GM12878 (cell line): ENCODE measurements around the gene SMIM17. TPM values are rescaled to one million over a fixed set of nuclear protein-coding genes. Genes with fewer than 3 reads are reported as not detected.

Experiments used
- ATAC-seq: fragments of 200-7000 bp; cut with Tn5 transposase; 3 replicates; pipeline ENCODE4 v1.9.1; 2020; ENCODE audit warnings: mild to moderate bottlenecking, moderate library complexity
- BruUV-seq: library from RNA; stranded (reverse); fragments of 400-500 nt; replicated peaks from 2 replicates; lab custom pipeline; 2021; lab: Mats Ljungman, UMichigan
- CTCF ChIA-PET: fragments of 300-600 bp; sonication (Branson Sonifier 250); formaldehyde crosslinking; extraction: SDS; loops from one replicate; lab custom pipeline; 2021; ENCODE audit warnings: inconsistent platforms; lab: Yijun Ruan, JAX
- POLR2A ChIA-PET: fragments of 350-600 bp; formaldehyde crosslinking; extraction: SDS; loops from one replicate; lab custom pipeline; 2021; ENCODE audit warnings: inconsistent platforms; lab: Charles Lee
- RAD21 ChIA-PET: fragments of 300-600 bp; sonication (Branson Sonifier 250); formaldehyde crosslinking; loops from one replicate; lab custom pipeline; 2023; ENCODE audit warnings: antibody characterized with exemption; ENCODE audit not compliant: unreplicated experiment; lab: Charles Lee
- SMC1A ChIA-PET: fragments of 300-600 bp; sonication (Branson Sonifier 250); formaldehyde crosslinking; loops from one replicate; lab custom pipeline; 2023; ENCODE audit not compliant: unreplicated experiment, uncharacterized antibody; lab: Charles Lee
- DNase-seq: peaks from one replicate; pipeline ENCODE4 v3.0.0-alpha.2; 2011; ENCODE audit warnings: low read depth, low spot score
- FAIRE-seq: peaks from 3 replicates; lab custom pipeline; 2011; peaks lifted over from hg19 to GRCh38; lab: Jason Lieb, UNC
- H2AFZ ChIP-seq: 2 replicates; pipeline ENCODE4 v1.6.0; 2011; ENCODE audit warnings: low read depth, low read length, control low read depth; ENCODE audit not compliant: control insufficient read depth
- H3K27ac ChIP-seq: 2 replicates; pipeline ENCODE4 v1.5.1; 2011; ENCODE audit warnings: control low read depth; ENCODE audit not compliant: control insufficient read depth, insufficient read depth
- H3K27me3 ChIP-seq, 2 experiments: replicated peaks in 1 of 2; 2 replicates each; pipeline versions ENCODE4 v1.6.0 to v1.6.1; 2011; ENCODE audit warnings: low read length in 1 of 2; ENCODE audit not compliant: control insufficient read depth in 2 of 2, insufficient read depth in 2 of 2
- H3K36me3 ChIP-seq, 2 experiments: 2 replicates each; pipeline ENCODE4 v1.5.1; 2011; ENCODE audit warnings: low read length in 1 of 2; ENCODE audit not compliant: control insufficient read depth in 2 of 2, insufficient read depth in 2 of 2
- H3K4me1 ChIP-seq: 2 replicates; pipeline ENCODE4 v1.6.1; 2011; ENCODE audit warnings: mild to moderate bottlenecking, low read length, moderate library complexity, mixed read lengths; ENCODE audit not compliant: control insufficient read depth, insufficient read depth
- H3K4me2 ChIP-seq: 2 replicates; pipeline ENCODE4 v1.6.0; 2011; ENCODE audit warnings: control low read depth; ENCODE audit not compliant: control insufficient read depth, insufficient read depth
- H3K4me3 ChIP-seq: fragments of 200-600 bp; sonication (generic); 2 replicates; pipeline ENCODE4 v1.5.1; 2016
- H3K79me2 ChIP-seq: 2 replicates; pipeline ENCODE4 v1.6.0; 2011; ENCODE audit warnings: low read length; ENCODE audit not compliant: control insufficient read depth, insufficient read depth
- H3K9ac ChIP-seq: 2 replicates; pipeline ENCODE4 v1.8.0; 2011; ENCODE audit warnings: low read length, control low read depth, mixed read lengths; ENCODE audit not compliant: control insufficient read depth, insufficient read depth
- H3K9me3 ChIP-seq: replicated peaks from 3 replicates; pipeline ENCODE4 v1.5.1; 2011; ENCODE audit warnings: mild to moderate bottlenecking, low read length; ENCODE audit not compliant: control insufficient read depth, insufficient read depth
- H4K20me1 ChIP-seq: 2 replicates; pipeline ENCODE4 v1.6.0; 2011; ENCODE audit not compliant: control insufficient read depth, insufficient read depth
- CREM ChIP-seq: IDR thresholded peaks from 2 replicates; pipeline ENCODE4 v1.6.1; 2014; ENCODE audit warnings: antibody characterized with exemption, low read depth
- EGR1 ChIP-seq, 2 experiments: IDR thresholded peaks; 1 replicate in 1 of 2; 2 replicates in 1 of 2; pipeline ENCODE4 v1.6.1; 2011 to 2012; ENCODE audit warnings: low read depth in 2 of 2, low read length in 2 of 2, borderline replicate concordance in 1 of 2, mild to moderate bottlenecking in 1 of 2, moderate library complexity in 1 of 2
- ESRRA ChIP-seq: IDR thresholded peaks from 2 replicates; pipeline ENCODE4 v1.6.1; 2012; ENCODE audit warnings: mild to moderate bottlenecking, low read length, improper control_type of control experiment
- FOXK2 ChIP-seq: fragments of 450-650 bp; IDR thresholded peaks from 2 replicates; pipeline ENCODE4 v1.6.1; 2017; ENCODE audit warnings: mild to moderate bottlenecking, moderate library complexity
- HDAC6 ChIP-seq: fragments of 200-600 bp; sonication (generic); IDR thresholded peaks from one replicate; pipeline ENCODE4 v1.8.0; 2017; ENCODE audit warnings: antibody characterized with exemption; ENCODE audit not compliant: unreplicated experiment
- IKZF1 ChIP-seq: fragments of 450-650 bp; conservative IDR thresholded peaks from 2 replicates; pipeline ENCODE4 v1.6.1; 2017; ENCODE audit warnings: antibody characterized with exemption, mild to moderate bottlenecking
- IRF4 ChIP-seq: IDR thresholded peaks from 2 replicates; pipeline ENCODE4 v1.6.1; 2011; ENCODE audit warnings: low read depth, low read length
- JUND ChIP-seq: IDR thresholded peaks from 2 replicates; pipeline ENCODE4 v1.6.1; 2012; ENCODE audit warnings: low read depth, mild to moderate bottlenecking, low read length, improper control_type of control experiment, moderate library complexity
- KAT2A ChIP-seq: conservative IDR thresholded peaks from 2 replicates; pipeline ENCODE4 v1.6.1; 2011; ENCODE audit warnings: low read depth, low read length; ENCODE audit not compliant: control insufficient read depth
- NFXL1 ChIP-seq: fragments of 450-650 bp; IDR thresholded peaks from 2 replicates; pipeline ENCODE4 v1.6.1; 2017; ENCODE audit warnings: antibody characterized with exemption, mild to moderate bottlenecking, borderline replicate concordance
- PML ChIP-seq: IDR thresholded peaks from 2 replicates; pipeline ENCODE4 v1.6.1; 2012; ENCODE audit warnings: low read length, inconsistent platforms
- POLR2A ChIP-seq: IDR thresholded peaks from 2 replicates; pipeline ENCODE4 v1.6.1; 2011; ENCODE audit warnings: low read depth, mild to moderate bottlenecking, low read length
- RAD21 ChIP-seq: IDR thresholded peaks from 2 replicates; pipeline ENCODE4 v1.6.1; 2011; ENCODE audit warnings: mild to moderate bottlenecking, low read depth, low read length, moderate library complexity; ENCODE audit not compliant: insufficient read depth
- RFX5 ChIP-seq: IDR thresholded peaks from 2 replicates; pipeline ENCODE4 v1.6.1; 2011; ENCODE audit warnings: low read depth, low read length, improper control_type of control experiment
- RUNX3 ChIP-seq: IDR thresholded peaks from 2 replicates; pipeline ENCODE4 v1.6.1; 2012; ENCODE audit warnings: low read length, inconsistent platforms
- SMARCA5 ChIP-seq: fragments of 450-650 bp; IDR thresholded peaks from 2 replicates; pipeline ENCODE4 v1.6.1; 2017; ENCODE audit warnings: mild to moderate bottlenecking
- STAT3 ChIP-seq: IDR thresholded peaks from 2 replicates; pipeline ENCODE4 v1.6.1; 2011; ENCODE audit warnings: low read depth, low read length, improper control_type of control experiment
- ZNF207 ChIP-seq: fragments of 450-650 bp; IDR thresholded peaks from 2 replicates; pipeline ENCODE4 v1.6.1; 2014; ENCODE audit warnings: antibody characterized with exemption, mild to moderate bottlenecking, borderline replicate concordance
- WGBS: methylation state at CpG from one replicate; pipeline ENCODE4 v1.1.6; 2016; ENCODE audit warnings: low lambda C conversion rate; ENCODE audit not compliant: insufficient replicate concordance, insufficient coverage; ENCODE audit errors: missing lambda C conversion rate; 5-methylcytosine and 5-hydroxymethylcytosine counted together
- in situ Hi-C: fragments of 300-500 bp; cut with MboI; formaldehyde crosslinking; loops from 9 replicates; pipeline ENCODE4 v1.14.3; 2018; ENCODE audit warnings: mixed read lengths
- intact Hi-C: fragments of 100-400 bp; cut with micrococcal nuclease; formaldehyde crosslinking; loops from one replicate; pipeline ENCODE4 v1.14.2; 2022; ENCODE audit not compliant: unreplicated experiment
- polyA plus RNA-seq, 11 experiments: library from polyadenylated mRNA; depleted of rRNA in 4 of 11; unstranded in 6 of 11; stranded (reverse) in 5 of 11; fragments of >200 nt; fragmentation: Nextera tagmentation in 4 of 11; fragmentation: Illumina TruSeq in 1 of 11; extraction: Ambion mirVana in 4 of 11; extraction: Trizol in 1 of 11; gene quantifications; 1 replicate in 1 of 11; 2 replicates in 10 of 11; pipeline versions ENCODE4 v1.2.1 to v1.2.3, GENCODE V29; 2011 to 2016; ENCODE audit warnings: inconsistent platforms in 2 of 11, missing spikeins in 2 of 11, low read depth in 1 of 11
- total RNA-seq, 4 experiments: library from RNA; depleted of rRNA in 3 of 4; stranded (reverse); fragments of >200 nt in 3 of 4; fragmentation: Illumina TruSeq in 1 of 4; extraction: Trizol in 1 of 4; gene quantifications; 2 replicates each; pipeline versions ENCODE4 v1.2.1 to v1.2.3, GENCODE V29; 2013 to 2021
- TF ChIP-seq, protein P1 (sequence below): IDR thresholded peaks from 2 replicates; pipeline ENCODE4 v1.6.1; 2011; ENCODE audit warnings: borderline replicate concordance, low read depth, mild to moderate bottlenecking, moderate library complexity, mixed read lengths, low read length; ENCODE audit not compliant: insufficient read depth; ENCODE audit errors: extremely low read length
- TF ChIP-seq, protein P2 (sequence below): fragments of 450-650 bp; IDR thresholded peaks from 2 replicates; pipeline ENCODE4 v1.6.1; 2018; ENCODE audit warnings: mild to moderate bottlenecking, low read depth, moderate library complexity; ENCODE audit not compliant: partially characterized antibody

Gene SMIM17
- total and polyA plus RNA-seq, 10 of the 15 experiments (the other 5 are each of a cell fraction or from before 2014, with no cell fraction given) = 0.07 to 0.23 (median 0.17) TPM; not detected in 6

DNA sequence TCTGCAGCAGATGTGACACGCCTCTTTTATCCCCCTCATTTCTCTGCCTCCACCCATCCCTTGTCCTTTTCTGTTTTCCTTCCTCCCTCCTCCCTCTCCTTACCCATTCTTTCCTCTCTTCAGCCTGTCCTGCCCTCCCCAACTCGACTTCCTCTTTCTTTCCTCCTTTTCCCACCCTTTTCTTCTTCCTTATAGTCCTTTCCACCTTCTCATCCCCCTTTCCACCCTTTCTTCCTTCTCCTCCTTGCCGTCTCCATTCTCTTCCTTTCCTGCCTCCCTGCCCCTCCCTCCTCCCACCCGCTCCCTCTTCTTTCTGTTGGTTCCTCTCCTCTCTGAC is 48.5 kb upstream of the SMIM17 start (continued):
- TF ChIP-seq FOXK2 = no peak
- no peak for TF ChIP-seq ESRRA
- TF ChIP-seq RAD21 = no peak
- no peak for TF ChIP-seq STAT3
- no peak for TF ChIP-seq HDAC6
- no peak for TF ChIP-seq PML

DNA sequence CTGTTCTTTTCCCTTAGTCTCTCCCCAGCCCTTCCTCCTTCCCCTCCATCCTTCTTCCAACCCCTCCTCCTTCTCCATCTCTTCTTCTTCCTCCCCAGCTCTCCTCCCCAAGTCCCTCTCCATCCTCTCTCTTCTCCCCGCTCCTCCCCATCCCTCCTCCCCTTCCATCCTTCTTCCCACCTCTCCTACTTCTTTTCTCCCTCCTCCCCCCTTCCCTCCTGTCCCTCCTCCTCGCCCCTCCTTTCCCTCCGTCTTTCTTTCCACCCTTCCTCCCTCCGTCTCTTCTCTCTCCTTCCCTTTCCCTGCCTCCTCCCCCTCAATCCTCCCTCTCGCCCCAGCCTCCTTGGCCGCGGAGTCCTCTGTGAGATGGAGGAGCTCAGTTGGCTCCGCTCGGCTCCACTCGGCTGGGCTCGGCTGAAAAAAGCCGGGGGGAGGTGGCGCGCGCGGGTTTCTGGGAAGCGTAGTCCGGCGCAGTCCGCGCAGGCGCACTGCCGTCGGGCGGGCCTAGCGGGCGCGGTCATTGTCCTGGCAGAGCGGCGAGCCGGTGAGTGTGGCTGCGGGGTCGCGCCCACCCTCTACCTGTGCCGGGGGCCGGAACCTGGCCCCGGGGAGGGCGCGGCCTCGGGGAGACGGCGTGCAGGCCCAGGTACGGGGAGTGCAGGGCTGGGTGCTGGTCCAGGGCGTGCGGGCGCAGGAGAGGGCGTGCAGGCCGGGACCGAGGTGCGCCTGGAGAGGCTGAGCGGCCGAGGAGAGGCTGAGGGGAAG is 48.0 kb upstream of the SMIM17 start, which contains the start of gene ZNF71:
Gene ZNF71, plus strand, starts transcription at position 520 of the 765 bp plus-strand sequence. CDS start 6,257 bp downstream, outside the sequence.
- Histone ChIP-seq H3K79me2 (peaks cover 2% of the 10 kb centered on the region; the same call in 1 of the 2 replicates), H2AFZ (peak within 1 kb of the TSS; percentile 37), H3K9ac (peak within 1 kb of the TSS; percentile 62), H3K27me3 (no peaks in the 10 kb centered on the region), H3K4me3 (peak within 1 kb of the TSS; percentile 79), H3K9me3 (peaks cover 2% of the 10 kb centered on the region; the same call in 2 of the 3 replicates), H4K20me1 (no peaks in the 10 kb centered on the region), H3K4me2 (peak within 1 kb of the TSS; percentile 68), H3K36me3 (no peaks in the 10 kb centered on the region), H3K27ac (no peak within 1 kb of the TSS), H3K4me1 (no peaks in the 10 kb centered on the region; the same call in 1 of the 2 replicates)
- no peak for FAIRE-seq
- intact Hi-C loops (no loop called here), in situ Hi-C loops (no loop called here)
- CTCF ChIA-PET = interaction anchor here (0.6 kb wide), 1 partner anchor 54 kb away, joined by 4 read pairs; no protein-coding TSS in a partner anchor
- peak; percentile 23 for DNase-seq
- RAD21 ChIA-PET = no interaction called here
- under 1% methylated on average over 48 of the region's 52 CpGs for WGBS
- ATAC-seq = peak; percentile 98
- POLR2A ChIA-PET = no interaction called here
- no TSS peak for BruUV-seq
- SMC1A ChIA-PET = interaction anchor here (0.6 kb wide), 1 partner anchor 54 kb away, joined by 3 read pairs; no protein-coding TSS in a partner anchor
- TF ChIP-seq RFX5 (no peak), HDAC6 (no peak), NFXL1 (peak; percentile 86), IKZF1 (peak; percentile 81), SMARCA5 (0 out of 2 replicates have a peak, but pooled peaks have one; percentile 45), IRF4 (no peak), EGR1 (IDR thresholded peaks at IDR 0.05; ENCODE audit: borderline replicate concordance in 1 of 2, low read depth in 2 of 2, low read length in 2 of 2) (0 out of 3 replicates have a peak, but pooled peaks of 1 of the 2 experiments have one; percentile 12), POLR2A (peak; percentile 61), KAT2A (no peak), JUND (no peak), PML (no peak), ZNF207 (no peak), RUNX3 (no peak), CREM (no peak; the same call in 1 of the 2 replicates)
- TF ChIP-seq, protein P1, sequence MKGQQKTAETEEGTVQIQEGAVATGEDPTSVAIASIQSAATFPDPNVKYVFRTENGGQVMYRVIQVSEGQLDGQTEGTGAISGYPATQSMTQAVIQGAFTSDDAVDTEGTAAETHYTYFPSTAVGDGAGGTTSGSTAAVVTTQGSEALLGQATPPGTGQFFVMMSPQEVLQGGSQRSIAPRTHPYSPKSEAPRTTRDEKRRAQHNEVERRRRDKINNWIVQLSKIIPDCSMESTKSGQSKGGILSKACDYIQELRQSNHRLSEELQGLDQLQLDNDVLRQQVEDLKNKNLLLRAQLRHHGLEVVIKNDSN = no peak
- TF ChIP-seq, protein P2, sequence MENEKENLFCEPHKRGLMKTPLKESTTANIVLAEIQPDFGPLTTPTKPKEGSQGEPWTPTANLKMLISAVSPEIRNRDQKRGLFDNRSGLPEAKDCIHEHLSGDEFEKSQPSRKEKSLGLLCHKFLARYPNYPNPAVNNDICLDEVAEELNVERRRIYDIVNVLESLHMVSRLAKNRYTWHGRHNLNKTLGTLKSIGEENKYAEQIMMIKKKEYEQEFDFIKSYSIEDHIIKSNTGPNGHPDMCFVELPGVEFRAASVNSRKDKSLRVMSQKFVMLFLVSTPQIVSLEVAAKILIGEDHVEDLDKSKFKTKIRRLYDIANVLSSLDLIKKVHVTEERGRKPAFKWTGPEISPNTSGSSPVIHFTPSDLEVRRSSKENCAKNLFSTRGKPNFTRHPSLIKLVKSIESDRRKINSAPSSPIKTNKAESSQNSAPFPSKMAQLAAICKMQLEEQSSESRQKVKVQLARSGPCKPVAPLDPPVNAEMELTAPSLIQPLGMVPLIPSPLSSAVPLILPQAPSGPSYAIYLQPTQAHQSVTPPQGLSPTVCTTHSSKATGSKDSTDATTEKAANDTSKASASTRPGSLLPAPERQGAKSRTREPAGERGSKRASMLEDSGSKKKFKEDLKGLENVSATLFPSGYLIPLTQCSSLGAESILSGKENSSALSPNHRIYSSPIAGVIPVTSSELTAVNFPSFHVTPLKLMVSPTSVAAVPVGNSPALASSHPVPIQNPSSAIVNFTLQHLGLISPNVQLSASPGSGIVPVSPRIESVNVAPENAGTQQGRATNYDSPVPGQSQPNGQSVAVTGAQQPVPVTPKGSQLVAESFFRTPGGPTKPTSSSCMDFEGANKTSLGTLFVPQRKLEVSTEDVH = no peak
